GM18907 (cell line): ENCODE data around the gene HDAC10.

Source experiments
- ATAC-seq: cut with Tn5 transposase; IDR thresholded peaks from one replicate; pipeline ENCODE4 v1.9.1; 2021; ENCODE audit warnings: mild to moderate bottlenecking, moderate library complexity; ENCODE audit not compliant: unreplicated experiment

The HDAC10 gene

GRCh38 chr22:50204571-50204970, 46.5 kb downstream of the HDAC10 start:
- ATAC-seq: no peak

DNA sequence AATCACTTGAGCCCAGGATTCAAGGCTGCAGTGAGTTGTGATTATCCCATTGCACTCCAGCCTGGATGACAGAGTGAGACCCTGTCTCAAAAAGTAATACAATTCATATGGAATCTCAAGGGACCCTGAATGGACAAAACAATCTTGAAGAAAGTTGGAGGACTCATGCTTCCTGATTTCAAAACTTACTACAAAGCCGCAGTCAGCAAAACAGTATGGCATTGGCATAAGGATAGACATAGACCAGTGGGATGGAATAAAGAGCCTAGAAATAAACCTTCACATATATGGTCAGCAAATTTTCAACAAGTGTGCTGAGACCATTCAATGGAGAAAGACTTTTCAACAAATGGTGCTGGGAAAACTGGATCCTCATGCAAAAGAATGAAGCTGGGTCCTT, 47.8 kb downstream of the HDAC10 start:
- no peak for ATAC-seq

- no peak for ATAC-seq
Observed at GRCh38 chr22:50202130-50202666, 48.9 kb downstream of the HDAC10 start.

DNA sequence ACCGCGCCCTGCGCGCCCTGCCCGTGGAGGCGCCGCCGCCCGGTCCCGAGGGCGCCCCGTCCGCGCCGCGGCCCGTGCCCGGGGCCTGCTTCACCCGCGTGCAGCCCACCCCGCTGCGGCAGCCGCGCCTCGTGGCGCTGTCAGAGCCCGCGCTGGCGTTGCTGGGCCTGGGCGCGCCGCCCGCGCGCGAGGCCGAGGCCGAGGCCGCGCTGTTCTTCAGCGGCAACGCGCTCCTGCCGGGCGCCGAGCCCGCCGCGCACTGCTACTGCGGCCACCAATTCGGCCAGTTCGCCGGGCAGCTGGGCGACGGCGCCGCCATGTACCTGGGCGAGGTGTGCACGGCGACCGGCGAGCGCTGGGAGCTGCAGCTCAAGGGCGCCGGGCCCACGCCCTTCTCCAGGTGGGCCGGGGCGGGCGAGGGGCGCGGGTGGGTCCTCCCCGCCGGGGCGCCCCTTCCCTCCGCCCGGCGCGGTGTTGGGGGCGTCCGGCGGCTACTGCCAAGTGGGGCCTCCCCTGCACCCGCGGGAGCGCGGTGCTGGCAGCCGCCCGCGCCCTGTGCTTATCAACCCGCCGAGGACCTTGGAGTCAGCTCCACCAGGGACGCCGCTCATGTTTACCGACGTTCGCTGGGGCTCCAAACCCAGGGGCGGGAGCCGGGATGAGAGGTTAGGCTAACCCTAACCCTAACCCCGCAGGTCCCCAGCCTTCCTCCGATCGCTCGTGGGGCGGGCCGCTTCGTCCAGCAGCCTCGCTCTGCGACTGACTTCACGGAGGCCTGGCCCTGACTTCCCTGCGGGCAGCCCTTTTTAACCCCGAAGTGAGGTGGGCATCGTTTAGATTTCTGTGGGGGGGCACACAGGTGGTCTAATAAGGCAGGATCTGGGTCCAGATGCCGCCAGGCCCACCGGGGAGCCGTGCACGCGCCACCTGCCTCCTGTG, 49.6 kb downstream of the HDAC10 start:
- peak; percentile 24 for ATAC-seq

DNA sequence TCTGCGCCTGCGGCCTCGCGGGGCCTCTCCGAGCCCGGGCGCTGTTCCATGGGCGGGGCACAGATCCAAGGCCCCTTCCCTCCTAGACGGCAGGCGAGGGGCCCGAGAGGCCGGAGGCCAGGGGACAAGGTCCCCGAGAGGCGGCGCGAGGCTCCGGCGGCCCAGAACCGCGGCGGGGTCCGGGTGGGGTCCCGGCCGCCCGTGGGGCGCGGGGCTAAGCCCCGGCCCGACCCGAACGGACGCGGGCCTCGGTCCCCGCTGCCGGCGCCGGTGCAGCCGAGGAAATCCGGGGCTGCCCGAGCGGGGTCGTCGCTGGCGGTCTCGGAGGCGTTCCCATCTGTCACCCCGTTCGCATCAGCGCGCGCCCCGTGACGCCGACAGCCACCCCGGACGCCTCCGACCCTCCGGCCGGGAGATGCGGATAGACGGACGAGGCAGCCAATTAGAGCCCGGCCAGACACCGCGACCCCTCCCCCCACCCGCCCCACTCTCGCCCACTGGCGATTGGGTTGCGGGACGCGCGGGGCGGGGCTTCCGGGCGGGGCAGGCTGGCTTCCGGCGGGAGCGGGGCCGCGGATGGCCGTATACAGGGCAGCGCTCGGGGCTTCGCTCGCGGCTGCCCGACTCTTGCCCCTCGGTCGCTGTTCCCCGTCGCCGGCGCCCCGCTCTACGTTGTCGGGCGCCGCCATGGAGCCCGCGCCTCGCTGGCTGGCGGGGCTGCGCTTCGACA, 50.4 kb downstream of the HDAC10 start, which contains the start of gene SELENOO:
SELENOO (plus strand) TSS at position 551 of the 730 bp plus-strand sequence; CDS start at position 577, 26 bp downstream.
- peak; percentile 63 for ATAC-seq

GRCh38 chr22:50199829-50200460, 51.1 kb downstream of the HDAC10 start:
- ATAC-seq: no peak

GRCh38 chr22:50199251-50199721, 51.8 kb downstream of the HDAC10 start:
- no peak for ATAC-seq

- ATAC-seq: no peak
Observed at GRCh38 chr22:50198624-50199017, 52.4 kb downstream of the HDAC10 start.

- no peak for ATAC-seq
Observed at GRCh38 chr22:50197856-50198623, 53.0 kb downstream of the HDAC10 start.

DNA sequence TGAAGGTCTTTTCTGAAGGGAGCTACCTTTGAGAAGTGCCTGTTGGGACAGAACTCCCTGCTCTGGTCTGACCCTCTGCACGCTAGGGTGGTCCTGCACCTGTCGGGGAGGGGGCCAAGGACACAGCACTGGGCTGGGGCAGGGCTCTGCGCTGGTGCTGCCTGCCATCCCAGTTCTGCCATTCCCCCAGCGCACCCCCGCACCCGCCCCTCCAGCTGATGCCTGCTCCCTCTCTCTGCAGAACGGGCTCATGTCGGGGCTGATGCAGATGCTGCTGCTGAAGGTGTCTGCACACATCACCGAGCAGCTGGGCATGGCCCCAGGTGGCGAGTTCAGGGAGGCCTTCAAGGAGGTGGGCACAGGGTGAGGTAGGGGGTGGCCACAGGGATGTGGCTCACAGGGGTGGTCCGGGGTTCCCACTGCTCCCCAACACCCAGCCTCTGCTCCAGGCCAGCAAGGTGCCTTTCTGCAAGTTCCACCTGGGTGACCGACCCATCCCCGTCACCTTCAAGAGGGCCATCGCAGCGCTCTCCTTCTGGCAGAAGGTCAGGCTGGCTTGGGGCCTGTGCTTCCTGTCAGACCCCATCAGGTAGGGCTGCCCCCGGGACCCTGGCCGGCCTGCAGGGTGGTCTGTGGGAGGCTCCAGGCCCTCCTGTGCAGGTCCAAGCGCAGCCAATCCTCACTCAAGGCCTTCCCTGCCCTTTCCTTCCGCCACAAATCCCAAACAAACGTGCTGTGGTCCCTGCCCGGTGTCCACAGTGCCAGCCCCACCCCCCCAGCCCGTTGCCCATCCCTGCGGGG, 53.9 kb downstream of the HDAC10 start:
- no peak for ATAC-seq

GRCh38 chr22:50196256-50196655, 54.8 kb downstream of the HDAC10 start:
- ATAC-seq: no peak
